ENCODE measurements around the gene TRMT44. TPM values are rescaled to one million over a fixed set of nuclear protein-coding genes. Genes with fewer than 3 reads are reported as not detected.

TRMT44 gene
- total RNA-seq, 1 donor from 2014 or later = 24.2 TPM

DNA sequence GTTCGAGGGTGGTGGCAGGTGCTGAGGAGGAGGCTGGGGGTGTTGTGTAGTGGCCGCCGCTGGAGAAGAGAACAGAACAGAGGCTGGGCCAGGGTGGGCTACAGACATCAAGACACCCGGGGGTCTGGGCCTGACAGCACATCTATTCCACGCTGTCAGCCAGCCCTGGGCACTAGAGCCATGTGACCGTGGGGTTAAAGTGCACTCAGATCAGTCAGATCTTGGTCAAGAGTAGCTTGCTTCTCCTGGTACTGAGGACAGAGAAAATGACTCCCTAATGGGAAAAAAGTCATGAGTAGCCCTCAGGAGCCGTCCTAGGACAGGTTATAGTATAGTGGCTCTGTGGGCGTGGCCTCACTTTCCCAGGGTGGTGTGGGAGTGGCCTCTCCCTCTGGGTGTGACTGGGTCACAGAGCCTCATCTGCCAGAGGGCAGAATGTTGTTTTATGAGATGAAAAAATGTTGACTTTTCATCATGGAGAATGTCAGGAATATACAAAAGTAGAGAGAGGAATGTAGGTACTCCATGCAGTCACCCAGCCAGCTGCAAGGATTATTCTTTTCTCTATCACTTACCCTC is 19.4 kb downstream of the TRMT44 start:
- H3K36me3 ChIP-seq = peaks cover 90% of the 10 kb centered on the region
- peak; percentile 39 for ATAC-seq
- no peak for DNase-seq

DNA sequence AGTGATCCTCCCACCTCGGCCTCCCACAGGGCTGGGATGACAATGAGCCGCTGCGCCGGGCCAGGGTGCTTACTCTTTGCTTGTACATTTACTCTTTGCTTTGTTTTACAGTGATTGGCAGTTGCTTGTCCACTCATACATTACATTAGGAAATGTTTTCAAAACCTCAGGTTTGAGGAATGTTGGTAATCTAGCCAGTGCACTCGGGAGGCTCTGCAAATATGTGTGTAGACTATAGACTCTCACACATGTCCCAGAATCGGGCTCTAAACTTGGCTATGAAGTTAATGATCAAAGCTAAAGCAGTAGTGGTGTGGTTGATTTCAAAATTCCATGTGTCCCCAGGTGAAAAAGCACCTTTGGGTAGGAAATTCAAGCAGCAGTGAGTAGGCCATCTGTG is 20.5 kb downstream of the TRMT44 start:
- H3K36me3 ChIP-seq = peaks cover 90% of the 10 kb centered on the region
- no peak overlapping the region for H3K27ac ChIP-seq
- no peaks in the 10 kb centered on the region for H3K4me1 ChIP-seq
- ATAC-seq (no peak), DNase-seq (no peak)
- intact Hi-C loops (cut with DNase I) = no loop called here
- TF ChIP-seq, protein P1, sequence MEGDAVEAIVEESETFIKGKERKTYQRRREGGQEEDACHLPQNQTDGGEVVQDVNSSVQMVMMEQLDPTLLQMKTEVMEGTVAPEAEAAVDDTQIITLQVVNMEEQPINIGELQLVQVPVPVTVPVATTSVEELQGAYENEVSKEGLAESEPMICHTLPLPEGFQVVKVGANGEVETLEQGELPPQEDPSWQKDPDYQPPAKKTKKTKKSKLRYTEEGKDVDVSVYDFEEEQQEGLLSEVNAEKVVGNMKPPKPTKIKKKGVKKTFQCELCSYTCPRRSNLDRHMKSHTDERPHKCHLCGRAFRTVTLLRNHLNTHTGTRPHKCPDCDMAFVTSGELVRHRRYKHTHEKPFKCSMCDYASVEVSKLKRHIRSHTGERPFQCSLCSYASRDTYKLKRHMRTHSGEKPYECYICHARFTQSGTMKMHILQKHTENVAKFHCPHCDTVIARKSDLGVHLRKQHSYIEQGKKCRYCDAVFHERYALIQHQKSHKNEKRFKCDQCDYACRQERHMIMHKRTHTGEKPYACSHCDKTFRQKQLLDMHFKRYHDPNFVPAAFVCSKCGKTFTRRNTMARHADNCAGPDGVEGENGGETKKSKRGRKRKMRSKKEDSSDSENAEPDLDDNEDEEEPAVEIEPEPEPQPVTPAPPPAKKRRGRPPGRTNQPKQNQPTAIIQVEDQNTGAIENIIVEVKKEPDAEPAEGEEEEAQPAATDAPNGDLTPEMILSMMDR (IDR thresholded peaks at IDR 0.05) = no peak
- no peak overlapping the region for H3K4me3 ChIP-seq
- H3K27me3 ChIP-seq = no peaks in the 10 kb centered on the region
- H3K9me3 ChIP-seq = no peaks in the 10 kb centered on the region

More for the DNA sequence above, 19.4 kb downstream of the TRMT44 start:
- intact Hi-C loops (cut with DNase I) = no loop called here
- no peak overlapping the region for H3K27ac ChIP-seq
- H3K4me3 ChIP-seq = no peak overlapping the region
- TF ChIP-seq, protein P1 (IDR thresholded peaks at IDR 0.05) = no peak
- no peaks in the 10 kb centered on the region for H3K9me3 ChIP-seq
- H3K27me3 ChIP-seq = no peaks in the 10 kb centered on the region
- no peaks in the 10 kb centered on the region for H3K4me1 ChIP-seq

DNA sequence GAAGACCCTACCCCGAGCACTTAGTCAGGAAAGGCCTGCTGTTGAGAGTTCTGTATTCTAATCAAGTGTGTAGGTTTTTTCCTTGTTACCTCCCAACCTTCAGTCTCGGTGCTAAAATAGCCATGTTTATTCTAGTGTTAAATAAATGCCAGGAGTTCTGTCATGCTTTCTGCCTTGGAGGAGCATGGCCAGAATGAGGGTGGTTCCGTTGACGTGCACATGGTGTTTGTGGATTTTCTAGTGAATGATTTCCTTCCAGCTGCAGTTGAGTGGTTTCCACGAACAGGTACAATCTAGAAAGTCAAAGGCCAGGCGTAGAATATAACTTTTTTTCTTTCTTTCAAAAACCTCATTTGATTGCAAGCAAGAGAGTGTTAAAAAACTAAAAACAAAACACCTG is 21.0 kb downstream of the TRMT44 start:
- no peaks in the 10 kb centered on the region for H3K4me1 ChIP-seq
- no peak overlapping the region for H3K27ac ChIP-seq
- intact Hi-C loops (cut with DNase I) = no loop called here
- DNase-seq (no peak), ATAC-seq (no peak)
- peaks cover 89% of the 10 kb centered on the region for H3K36me3 ChIP-seq
- TF ChIP-seq, protein P1 (IDR thresholded peaks at IDR 0.05) = no peak
- H3K27me3 ChIP-seq = no peaks in the 10 kb centered on the region
- H3K4me3 ChIP-seq = no peak overlapping the region
- no peaks in the 10 kb centered on the region for H3K9me3 ChIP-seq

DNA sequence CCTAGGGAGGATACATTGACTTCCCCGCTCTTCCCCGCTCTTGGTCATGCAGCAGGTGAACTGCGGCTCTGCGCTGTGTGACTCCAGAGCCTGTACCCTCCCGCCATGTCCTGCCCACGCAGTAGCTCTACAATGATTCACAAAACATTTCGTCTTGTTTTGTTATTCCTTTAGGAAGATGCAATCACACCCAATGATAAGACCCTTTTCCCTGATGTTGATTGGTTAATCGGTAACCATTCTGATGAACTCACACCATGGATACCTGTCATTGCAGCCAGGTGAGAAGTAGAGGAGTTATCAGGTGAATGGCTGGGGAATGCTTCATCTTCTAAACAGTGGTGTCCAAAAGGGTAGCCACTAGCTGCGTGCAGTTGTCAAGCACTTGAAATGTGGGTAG is 23.2 kb downstream of the TRMT44 start:
- no peaks in the 10 kb centered on the region for H3K27me3 ChIP-seq
- peaks cover 86% of the 10 kb centered on the region for H3K36me3 ChIP-seq
- ATAC-seq (no peak), DNase-seq (no peak)
- TF ChIP-seq, protein P1 (IDR thresholded peaks at IDR 0.05) = no peak
- H3K27ac ChIP-seq = no peak overlapping the region
- H3K9me3 ChIP-seq = no peaks in the 10 kb centered on the region
- intact Hi-C loops (cut with DNase I) = no loop called here
- no peaks in the 10 kb centered on the region for H3K4me1 ChIP-seq
- H3K4me3 ChIP-seq = no peak overlapping the region

DNA sequence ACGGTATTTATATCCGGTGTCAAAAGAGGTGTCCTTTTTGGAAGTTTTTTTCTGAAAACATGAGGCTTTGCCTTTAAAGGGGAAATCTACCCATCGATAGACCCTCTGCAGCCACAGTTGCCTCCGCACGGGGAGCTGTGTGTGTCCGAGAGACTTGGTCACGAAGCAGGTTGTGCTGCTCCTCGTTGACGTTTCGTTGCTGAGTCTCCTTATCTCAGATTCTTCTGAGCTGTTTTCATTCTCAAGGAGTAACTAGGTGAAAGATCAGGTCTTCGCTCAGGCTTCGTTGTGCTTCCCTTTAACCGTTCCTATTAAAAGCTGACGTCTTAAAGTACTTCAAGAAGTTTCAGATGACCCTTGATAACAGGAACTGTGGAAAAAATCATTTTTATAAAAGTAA is 23.8 kb downstream of the TRMT44 start:
- Histone ChIP-seq H3K4me1 (no peaks in the 10 kb centered on the region), H3K27me3 (no peaks in the 10 kb centered on the region), H3K36me3 (peaks cover 81% of the 10 kb centered on the region), H3K9me3 (no peaks in the 10 kb centered on the region), H3K27ac (no peak overlapping the region), H3K4me3 (no peak overlapping the region)
- ATAC-seq = no peak
- TF ChIP-seq, protein P1 (IDR thresholded peaks at IDR 0.05) = no peak
- DNase-seq = no peak
- intact Hi-C loops (cut with DNase I) = no loop called here

All from upper lobe of right lung (tissue), 1 donor.